Subcutaneous abdominal adipose tissue (tissue), 5 donors: ENCODE results near the gene HMGXB3.

Experiments
- H3K27ac ChIP-seq: one replicate; pipeline ENCODE4 v1.7.0; 2013; ENCODE audit warnings: low read depth, mild to moderate bottlenecking, inconsistent platforms, low read length, moderate library complexity
- H3K27me3 ChIP-seq, 5 donors: one replicate each; pipeline ENCODE4 v1.7.0; 2013; ENCODE audit warnings: low read length in 5 of 5, inconsistent platforms in 1 of 5; ENCODE audit not compliant: control insufficient read depth in 5 of 5, insufficient read depth in 4 of 5
- H3K36me3 ChIP-seq, 5 donors: one replicate each; pipeline ENCODE4 v1.7.0; 2013; ENCODE audit warnings: low read length in 5 of 5; ENCODE audit not compliant: control insufficient read depth in 5 of 5, insufficient read depth in 5 of 5
- H3K4me1 ChIP-seq, 5 donors: one replicate each; pipeline ENCODE4 v1.7.0; 2013; ENCODE audit warnings: low read length in 5 of 5, mild to moderate bottlenecking in 3 of 5, moderate library complexity in 1 of 5; ENCODE audit not compliant: control insufficient read depth in 5 of 5, insufficient read depth in 5 of 5
- H3K4me3 ChIP-seq, 5 donors: one replicate each; pipeline ENCODE4 v1.7.0; 2013; ENCODE audit warnings: low read length in 5 of 5, low read depth in 1 of 5
- H3K9ac ChIP-seq, 5 donors: one replicate each; pipeline ENCODE4 v1.7.0; 2013; ENCODE audit warnings: low read length in 5 of 5, mild to moderate bottlenecking in 4 of 5, moderate library complexity in 3 of 5
- H3K9me3 ChIP-seq, 5 donors: one replicate each; pipeline ENCODE4 v1.7.0; 2013; ENCODE audit warnings: low read length in 5 of 5; ENCODE audit not compliant: control insufficient read depth in 5 of 5
- donor health status: healthy.
- donor health status: healthy.
- donor health status: healthy.
- donor health status: healthy.
- donor health status: healthy.

HMGXB3 gene

GRCh38 chr5:150051657-150052195, 51.2 kb downstream of the HMGXB3 start:
- Histone ChIP-seq H3K27ac (no peak overlapping the region), H3K27me3 (no peaks in the 10 kb centered on the region), H3K4me1 (peaks cover 0 to 29% (median 1%) of the 10 kb centered on the region in 5 donors), H3K9me3 (no peaks in the 10 kb centered on the region), H3K4me3 (no peak overlapping the region), H3K9ac (no peak overlapping the region), H3K36me3 (peaks cover 6 to 97% (median 85%) of the 10 kb centered on the region in 5 donors)

- H3K27me3 ChIP-seq: no peaks in the 10 kb centered on the region
- peaks cover 6 to 100% (median 82%) of the 10 kb centered on the region in 5 donors for H3K36me3 ChIP-seq
- H3K4me1 ChIP-seq: peaks cover 0 to 29% (median 4%) of the 10 kb centered on the region in 5 donors
- H3K9ac ChIP-seq: no peak overlapping the region
- no peaks in the 10 kb centered on the region for H3K9me3 ChIP-seq
- H3K27ac ChIP-seq: no peak overlapping the region
- no peak overlapping the region for H3K4me3 ChIP-seq
These were observed 51.9 kb downstream of the HMGXB3 start for GRCh38 chr5:150052226-150052955.

GRCh38 chr5:150052956-150053712, 52.6 kb downstream of the HMGXB3 start:
- Histone ChIP-seq H3K4me1 (peaks cover 0 to 31% (median 4%) of the 10 kb centered on the region in 5 donors), H3K9ac (no peak overlapping the region), H3K4me3 (no peak overlapping the region), H3K27me3 (no peaks in the 10 kb centered on the region), H3K9me3 (no peaks in the 10 kb centered on the region), H3K27ac (no peak overlapping the region), H3K36me3 (peaks cover 3 to 94% (median 74%) of the 10 kb centered on the region in 5 donors)

GRCh38 chr5:150053713-150054392, 53.3 kb downstream of the HMGXB3 start:
- H3K27me3 ChIP-seq: no peaks in the 10 kb centered on the region
- no peak overlapping the region for H3K27ac ChIP-seq
- no peak overlapping the region for H3K4me3 ChIP-seq
- no peak overlapping the region for H3K9ac ChIP-seq
- peaks cover 0 to 36% (median 4%) of the 10 kb centered on the region in 5 donors for H3K4me1 ChIP-seq
- peaks cover 3 to 87% (median 67%) of the 10 kb centered on the region in 5 donors for H3K36me3 ChIP-seq
- no peaks in the 10 kb centered on the region for H3K9me3 ChIP-seq

GRCh38 chr5:150054569-150054968, 54.0 kb downstream of the HMGXB3 start:
- H3K27me3 ChIP-seq: no peaks in the 10 kb centered on the region
- H3K4me3 ChIP-seq: no peak overlapping the region
- no peak overlapping the region for H3K9ac ChIP-seq
- H3K4me1 ChIP-seq: peaks cover 0 to 41% (median 8%) of the 10 kb centered on the region in 5 donors
- peaks cover 3 to 82% (median 60%) of the 10 kb centered on the region in 5 donors for H3K36me3 ChIP-seq
- no peak overlapping the region for H3K27ac ChIP-seq
- no peaks in the 10 kb centered on the region for H3K9me3 ChIP-seq

GRCh38 chr5:150055326-150056074, 55.0 kb downstream of the HMGXB3 start:
- Histone ChIP-seq H3K27ac (no peak overlapping the region), H3K9ac (no peak overlapping the region), H3K9me3 (no peaks in the 10 kb centered on the region), H3K36me3 (peaks cover 3 to 79% (median 51%) of the 10 kb centered on the region in 5 donors), H3K4me1 (peaks cover 0 to 42% (median 8%) of the 10 kb centered on the region in 5 donors), H3K4me3 (no peak overlapping the region), H3K27me3 (no peaks in the 10 kb centered on the region)

GRCh38 chr5:150056075-150056443, 55.5 kb downstream of the HMGXB3 start:
- Histone ChIP-seq H3K9me3 (no peaks in the 10 kb centered on the region), H3K27ac (no peak overlapping the region), H3K9ac (no peak overlapping the region), H3K4me1 (peaks cover 0 to 41% (median 8%) of the 10 kb centered on the region in 5 donors), H3K27me3 (no peaks in the 10 kb centered on the region), H3K36me3 (peaks cover 0 to 79% (median 47%) of the 10 kb centered on the region in 5 donors), H3K4me3 (no peak overlapping the region)

GRCh38 chr5:150057052-150057451, 56.5 kb downstream of the HMGXB3 start:
- H3K4me3 ChIP-seq: no peak overlapping the region
- no peaks in the 10 kb centered on the region for H3K27me3 ChIP-seq
- H3K9me3 ChIP-seq: no peaks in the 10 kb centered on the region
- peaks cover 0 to 39% (median 8%) of the 10 kb centered on the region in 5 donors for H3K4me1 ChIP-seq
- H3K27ac ChIP-seq: no peak overlapping the region
- peaks cover 0 to 75% (median 37%) of the 10 kb centered on the region in 5 donors for H3K36me3 ChIP-seq
- no peak overlapping the region for H3K9ac ChIP-seq

GRCh38 chr5:150057511-150057910, 57.0 kb downstream of the HMGXB3 start:
- H3K36me3 ChIP-seq: peaks cover 0 to 70% (median 33%) of the 10 kb centered on the region in 5 donors
- no peak overlapping the region for H3K4me3 ChIP-seq
- H3K27me3 ChIP-seq: no peaks in the 10 kb centered on the region
- H3K9ac ChIP-seq: no peak overlapping the region
- no peak overlapping the region for H3K27ac ChIP-seq
- H3K9me3 ChIP-seq: no peaks in the 10 kb centered on the region
- peaks cover 0 to 38% (median 8%) of the 10 kb centered on the region in 5 donors for H3K4me1 ChIP-seq
